IMR-90 (cell line): ENCODE results near the gene HDAC9.

Source experiments
- BHLHE40 ChIP-seq: fragments of 150-350 bp; IDR thresholded peaks from 2 replicates; pipeline ENCODE4 v1.6.1; 2016; ENCODE audit warnings: mild to moderate bottlenecking, low read depth, low read length
- CEBPB ChIP-seq: IDR thresholded peaks from 2 replicates; pipeline ENCODE4 v1.6.1; 2012; ENCODE audit warnings: low read depth, low read length, improper control_type of control experiment
- MAZ ChIP-seq: IDR thresholded peaks from 2 replicates; pipeline ENCODE4 v1.6.1; 2012; ENCODE audit warnings: low read depth, mild to moderate bottlenecking, low read length, improper control_type of control experiment, moderate library complexity, borderline replicate concordance
- POLR2A ChIP-seq: IDR thresholded peaks from 2 replicates; pipeline ENCODE4 v1.6.1; 2012; ENCODE audit warnings: mild to moderate bottlenecking, low read depth, low read length
- TF ChIP-seq, protein P1 (sequence below): conservative IDR thresholded peaks from 2 replicates; pipeline ENCODE4 v1.5.1; 2012; ENCODE audit warnings: mild to moderate bottlenecking, low read depth, low read length, improper control_type of control experiment

DNA sequence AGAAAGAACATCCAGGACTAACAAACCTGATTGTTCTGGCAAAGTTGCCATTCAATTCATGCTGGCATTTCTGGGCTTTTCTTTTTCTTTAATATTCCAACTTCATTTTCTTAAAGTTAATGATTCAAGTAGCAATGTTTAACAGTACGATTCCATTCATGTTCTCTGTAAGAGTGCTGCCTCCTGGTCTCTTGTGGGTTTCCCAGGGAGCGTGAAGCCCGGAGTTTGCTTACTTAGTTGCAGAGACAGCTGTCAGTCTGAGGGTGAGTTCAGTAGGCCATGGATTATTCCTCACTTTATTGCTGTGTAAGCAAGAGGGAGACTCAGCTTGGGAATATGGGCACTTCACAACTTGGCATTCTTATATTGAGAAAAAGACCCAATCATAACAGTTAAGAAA is 479.7 kb downstream of the HDAC9 start:
- TF ChIP-seq, protein P1, sequence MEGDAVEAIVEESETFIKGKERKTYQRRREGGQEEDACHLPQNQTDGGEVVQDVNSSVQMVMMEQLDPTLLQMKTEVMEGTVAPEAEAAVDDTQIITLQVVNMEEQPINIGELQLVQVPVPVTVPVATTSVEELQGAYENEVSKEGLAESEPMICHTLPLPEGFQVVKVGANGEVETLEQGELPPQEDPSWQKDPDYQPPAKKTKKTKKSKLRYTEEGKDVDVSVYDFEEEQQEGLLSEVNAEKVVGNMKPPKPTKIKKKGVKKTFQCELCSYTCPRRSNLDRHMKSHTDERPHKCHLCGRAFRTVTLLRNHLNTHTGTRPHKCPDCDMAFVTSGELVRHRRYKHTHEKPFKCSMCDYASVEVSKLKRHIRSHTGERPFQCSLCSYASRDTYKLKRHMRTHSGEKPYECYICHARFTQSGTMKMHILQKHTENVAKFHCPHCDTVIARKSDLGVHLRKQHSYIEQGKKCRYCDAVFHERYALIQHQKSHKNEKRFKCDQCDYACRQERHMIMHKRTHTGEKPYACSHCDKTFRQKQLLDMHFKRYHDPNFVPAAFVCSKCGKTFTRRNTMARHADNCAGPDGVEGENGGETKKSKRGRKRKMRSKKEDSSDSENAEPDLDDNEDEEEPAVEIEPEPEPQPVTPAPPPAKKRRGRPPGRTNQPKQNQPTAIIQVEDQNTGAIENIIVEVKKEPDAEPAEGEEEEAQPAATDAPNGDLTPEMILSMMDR = no peak
- TF ChIP-seq POLR2A (no peak), MAZ (no peak), CEBPB (no peak), BHLHE40 (no peak)
